IMR-90 (cell line): ENCODE measurements around the gene SLC9A3. TPM values are rescaled to one million over a fixed set of nuclear protein-coding genes. Genes with fewer than 3 reads are reported as not detected.

Source experiments
- ATAC-seq: fragments of 200-7000 bp; cut with Tn5 transposase; 2 replicates; pipeline ENCODE4 v1.9.1; 2020; ENCODE audit warnings: low read depth, mild to moderate bottlenecking, moderate library complexity
- BruUV-seq: library from RNA; stranded (reverse); fragments of 400-500 nt; replicated peaks from 2 replicates; lab custom pipeline; 2021; lab: Mats Ljungman, UMichigan
- CTCF ChIA-PET: fragments of 300-600 bp; formaldehyde crosslinking; extraction: SDS; loops from one replicate; lab custom pipeline; 2021; ENCODE audit warnings: antibody characterized with exemption; lab: Yijun Ruan, JAX
- POLR2A ChIA-PET: fragments of 300-600 bp; sonication (Branson Sonifier 250); formaldehyde crosslinking; loops from one replicate; lab custom pipeline; 2022; ENCODE audit warnings: antibody characterized with exemption; ENCODE audit not compliant: unreplicated experiment; lab: Charles Lee
- DNase-seq: peaks from one replicate; pipeline ENCODE4 v3.0.0; 2013
- H2AFZ ChIP-seq: replicated peaks from 2 replicates; pipeline ENCODE3; 2013; ENCODE audit warnings: low read length, mild to moderate bottlenecking; ENCODE audit not compliant: poor library complexity
- H2AK5ac ChIP-seq: 2 replicates; pipeline ENCODE4 v1.6.1; 2013; ENCODE audit warnings: low read depth, low read length, inconsistent platforms
- H2AK9ac ChIP-seq: replicated peaks from 2 replicates; pipeline ENCODE3; 2013; ENCODE audit warnings: mild to moderate bottlenecking, low read depth, low read length, moderate library complexity; ENCODE audit not compliant: poor library complexity
- H2BK120ac ChIP-seq: 2 replicates; pipeline ENCODE4 v1.6.1; 2013; ENCODE audit warnings: low read depth, low read length, inconsistent platforms
- H2BK15ac ChIP-seq: 3 replicates; pipeline ENCODE4 v1.6.1; 2013; ENCODE audit warnings: low read depth, low read length, inconsistent platforms
- H2BK20ac ChIP-seq: 2 replicates; pipeline ENCODE4 v1.6.1; 2013; ENCODE audit warnings: low read depth, mild to moderate bottlenecking, inconsistent platforms, low read length, moderate library complexity
- H2BK5ac ChIP-seq: 2 replicates; pipeline ENCODE4 v1.6.1; 2013; ENCODE audit warnings: mild to moderate bottlenecking, low read depth, low read length, inconsistent platforms; ENCODE audit not compliant: poor library complexity, severe bottlenecking
- H3K14ac ChIP-seq: replicated peaks from 2 replicates; pipeline ENCODE4 v1.6.1; 2013; ENCODE audit warnings: low read depth, low read length, inconsistent platforms
- H3K18ac ChIP-seq: 2 replicates; pipeline ENCODE4 v1.6.1; 2013; ENCODE audit warnings: low read depth, low read length, control low read depth
- H3K23ac ChIP-seq: 2 replicates; pipeline ENCODE4 v1.6.1; 2013; ENCODE audit warnings: low read depth, low read length, inconsistent platforms
- H3K27ac ChIP-seq: 2 replicates; pipeline ENCODE4 v1.5.1; 2013; ENCODE audit warnings: mild to moderate bottlenecking, control low read depth, low read length; ENCODE audit not compliant: insufficient read depth
- H3K27me3 ChIP-seq: 2 replicates; pipeline ENCODE4 v1.6.1; 2013; ENCODE audit warnings: low read length; ENCODE audit not compliant: control insufficient read depth, insufficient read depth
- H3K36me3 ChIP-seq: 2 replicates; pipeline ENCODE4 v1.6.1; 2013; ENCODE audit warnings: low read length, mixed read lengths; ENCODE audit not compliant: control insufficient read depth, insufficient read depth
- H3K4ac ChIP-seq: 2 replicates; pipeline ENCODE4 v1.6.1; 2013; ENCODE audit warnings: low read depth, low read length, inconsistent platforms
- H3K4me1 ChIP-seq: 2 replicates; pipeline ENCODE4 v1.6.1; 2013; ENCODE audit warnings: low read length, mixed read lengths; ENCODE audit not compliant: control insufficient read depth, insufficient read depth
- H3K4me2 ChIP-seq: 2 replicates; pipeline ENCODE4 v1.6.1; 2013; ENCODE audit warnings: low read depth, mild to moderate bottlenecking, control low read depth, low read length, moderate library complexity
- H3K4me3 ChIP-seq: 2 replicates; pipeline ENCODE4 v1.5.1; 2013; ENCODE audit warnings: low read depth, mild to moderate bottlenecking, control low read depth, low read length, moderate library complexity; ENCODE audit not compliant: insufficient read depth
- H3K56ac ChIP-seq: 2 replicates; pipeline ENCODE4 v1.6.1; 2013; ENCODE audit warnings: low read length, inconsistent platforms; ENCODE audit not compliant: insufficient read depth; ENCODE audit errors: extremely low read depth
- H3K79me1 ChIP-seq, 2 experiments: 2 replicates each; pipeline ENCODE4 v1.6.1; 2013; ENCODE audit warnings: low read length in 2 of 2, inconsistent platforms in 1 of 2, low read depth in 1 of 2
- H3K9ac ChIP-seq: 2 replicates; pipeline ENCODE4 v1.6.1; 2013; ENCODE audit warnings: low read depth, low read length, control low read depth
- H3K9me1 ChIP-seq: 2 replicates; pipeline ENCODE4 v1.6.1; 2013; ENCODE audit warnings: low read length, inconsistent platforms; ENCODE audit not compliant: insufficient read depth
- H3K9me3 ChIP-seq: 2 replicates; pipeline ENCODE4 v1.6.1; 2013; ENCODE audit warnings: low read length; ENCODE audit not compliant: control insufficient read depth, insufficient read depth
- H4K20me1 ChIP-seq: 2 replicates; pipeline ENCODE4 v1.6.1; 2013; ENCODE audit warnings: low read length, inconsistent platforms; ENCODE audit not compliant: insufficient read depth
- H4K5ac ChIP-seq: 2 replicates; pipeline ENCODE4 v1.6.1; 2013; ENCODE audit warnings: mild to moderate bottlenecking, low read depth, low read length, control low read depth
- H4K8ac ChIP-seq, 2 experiments: 2 replicates each; pipeline ENCODE4 v1.6.1; 2013; ENCODE audit warnings: low read depth in 2 of 2, low read length in 2 of 2, control low read depth in 1 of 2, inconsistent platforms in 1 of 2
- H4K91ac ChIP-seq: 2 replicates; pipeline ENCODE4 v1.6.1; 2013; ENCODE audit warnings: low read depth, low read length, inconsistent platforms; ENCODE audit not compliant: insufficient read depth
- BHLHE40 ChIP-seq: fragments of 150-350 bp; IDR thresholded peaks from 2 replicates; pipeline ENCODE4 v1.6.1; 2016; ENCODE audit warnings: mild to moderate bottlenecking, low read depth, low read length
- CEBPB ChIP-seq: IDR thresholded peaks from 2 replicates; pipeline ENCODE4 v1.6.1; 2012; ENCODE audit warnings: low read depth, low read length, improper control_type of control experiment
- CHD1 ChIP-seq: IDR thresholded peaks from 2 replicates; pipeline ENCODE4 v1.6.1; 2012; ENCODE audit warnings: low read depth, low read length, improper control_type of control experiment
- CTCF ChIP-seq: conservative IDR thresholded peaks from 2 replicates; pipeline ENCODE4 v1.5.1; 2012; ENCODE audit warnings: mild to moderate bottlenecking, low read depth, low read length, improper control_type of control experiment
- ELK1 ChIP-seq: fragments of 150-350 bp; IDR thresholded peaks from 2 replicates; pipeline ENCODE4 v1.6.1; 2016; ENCODE audit warnings: low read depth, mild to moderate bottlenecking, low read length, moderate library complexity, borderline replicate concordance
- FOS ChIP-seq: fragments of 150-350 bp; IDR thresholded peaks from 2 replicates; pipeline ENCODE4 v1.6.1; 2016; ENCODE audit warnings: low read depth, low read length
- MAFK ChIP-seq: IDR thresholded peaks from 2 replicates; pipeline ENCODE4 v1.6.1; 2012; ENCODE audit warnings: low read depth, low read length, improper control_type of control experiment
- MXI1 ChIP-seq: IDR thresholded peaks from 2 replicates; pipeline ENCODE4 v1.6.1; 2012; ENCODE audit warnings: low read depth, mild to moderate bottlenecking, low read length, moderate library complexity, borderline replicate concordance
- NFE2L2 ChIP-seq: fragments of 150-350 bp; IDR thresholded peaks from 2 replicates; pipeline ENCODE4 v1.6.1; 2016; ENCODE audit warnings: low read depth, mild to moderate bottlenecking, low read length
- POLR2A ChIP-seq: IDR thresholded peaks from 2 replicates; pipeline ENCODE4 v1.6.1; 2012; ENCODE audit warnings: mild to moderate bottlenecking, low read depth, low read length
- RAD21 ChIP-seq: IDR thresholded peaks from 2 replicates; pipeline ENCODE4 v1.6.1; 2012; ENCODE audit warnings: low read length, improper control_type of control experiment
- RCOR1 ChIP-seq: IDR thresholded peaks from 2 replicates; pipeline ENCODE4 v1.6.1; 2012; ENCODE audit warnings: mild to moderate bottlenecking, low read length, improper control_type of control experiment; ENCODE audit not compliant: insufficient replicate concordance
- RFX5 ChIP-seq: IDR thresholded peaks from 2 replicates; pipeline ENCODE4 v1.8.0; 2012; ENCODE audit warnings: low read depth, mild to moderate bottlenecking, low read length, moderate library complexity
- SMC3 ChIP-seq: fragments of 150-350 bp; IDR thresholded peaks from 2 replicates; pipeline ENCODE4 v1.6.1; 2016; ENCODE audit warnings: low read depth, mild to moderate bottlenecking, antibody characterized with exemption, low read length, moderate library complexity
- WGBS, 2 experiments: methylation state at CpG; one replicate each; pipeline versions ENCODE4 v1.1.5 to v1.1.7; 2013; ENCODE audit warnings: missing lambda C conversion rate in 2 of 2; ENCODE audit not compliant: insufficient read length in 1 of 2; ENCODE audit errors: extremely low coverage in 2 of 2; 5-methylcytosine and 5-hydroxymethylcytosine counted together
- dilution Hi-C: fragments of 300-500 bp; cut with HindIII; formaldehyde crosslinking; loops from one replicate; pipeline ENCODE4 v1.14.3; 2018; ENCODE audit warnings: low sequenced_read_pairs; ENCODE audit not compliant: unreplicated experiment
- in situ Hi-C: fragments of 300-500 bp; cut with MboI; formaldehyde crosslinking; loops from 3 replicates; pipeline ENCODE4 v1.14.3; 2019; ENCODE audit warnings: low sequenced_read_pairs, inconsistent platforms, mixed read lengths
- intact Hi-C: fragments of 100-400 bp; cut with micrococcal nuclease; formaldehyde crosslinking; loops from 2 replicates; pipeline ENCODE4 v1.10.0; 2022
- polyA plus RNA-seq, 3 experiments: library from polyadenylated mRNA; depleted of rRNA; stranded (reverse); fragments of >200 nt; gene quantifications; 2 replicates each; pipeline ENCODE4 v1.2.3, GENCODE V29; 2012; ENCODE audit warnings: low replicate concordance in 1 of 3
- total RNA-seq: library from RNA; depleted of rRNA; stranded (reverse); fragments of >200 nt; gene quantifications from 2 replicates; pipeline ENCODE4 v1.2.3, GENCODE V29; 2012
- TF ChIP-seq, protein P1 (sequence below): fragments of 150-350 bp; IDR thresholded peaks from 2 replicates; pipeline ENCODE4 v1.6.1; 2017; ENCODE audit warnings: mild to moderate bottlenecking, antibody characterized with exemption, low read length, low read depth

Gene SLC9A3
- total and polyA plus RNA-seq, 2 of the 4 experiments (the other 2 are of a cell fraction): 0.72 to 1.5 TPM

DNA sequence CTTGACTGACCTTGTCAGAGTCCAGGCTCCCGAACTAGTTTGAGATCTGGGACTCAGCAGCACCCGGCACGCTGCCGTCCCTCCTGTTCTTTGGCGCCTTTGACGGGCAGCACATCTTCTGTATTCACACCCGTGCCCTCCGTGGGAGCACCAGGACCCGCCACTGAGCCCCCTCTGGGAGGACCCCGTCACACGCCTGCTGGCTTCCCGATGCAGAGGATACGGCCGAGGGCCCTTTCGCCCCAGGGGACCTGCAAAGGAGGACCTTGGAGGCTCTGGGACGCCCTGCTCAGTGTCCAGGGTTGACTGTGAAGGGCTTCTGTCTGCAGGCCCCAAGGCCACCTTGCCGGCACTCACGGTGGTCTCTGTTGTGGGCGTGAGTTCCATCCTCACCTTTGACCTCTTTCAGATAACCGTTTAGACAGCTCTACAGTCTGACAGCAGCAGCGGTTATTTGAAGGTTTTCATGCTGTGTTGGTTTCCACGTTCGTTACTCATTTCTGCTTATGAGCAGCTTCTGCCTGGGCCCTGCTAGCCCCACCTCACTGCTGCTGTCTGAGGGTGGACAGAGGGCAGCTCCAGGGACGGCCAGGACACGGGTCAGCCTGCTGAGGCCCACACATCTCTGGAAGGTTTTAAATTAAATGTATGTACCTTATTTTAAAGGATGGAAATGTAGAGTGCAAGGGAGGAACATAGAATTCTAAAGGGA is 93.9 kb downstream of the SLC9A3 start:
- no TSS peak for BruUV-seq
- Histone ChIP-seq H2BK120ac (peak overlapping the region; percentile 78), H3K9me1 (peaks cover 9% of the 10 kb centered on the region; the same call in 1 of the 2 replicates), H3K79me1 (peaks cover 4 to 34% of the 10 kb centered on the region in 2 experiments), H2BK5ac (no peak overlapping the region), H4K20me1 (no peaks in the 10 kb centered on the region), H3K14ac (no peak overlapping the region), H4K5ac (no peak overlapping the region), H3K56ac (no peak overlapping the region), H3K23ac (no peak overlapping the region), H3K4ac (peak overlapping the region; percentile 60), H3K27ac (no peak overlapping the region), H2BK20ac (peak overlapping the region; percentile 38), H3K9ac (no peak overlapping the region), H2AK9ac (peak overlapping the region; percentile 58), H3K27me3 (no peaks in the 10 kb centered on the region), H3K18ac (no peak overlapping the region), H3K9me3 (no peaks in the 10 kb centered on the region), H3K4me1 (peaks cover 10% of the 10 kb centered on the region), H4K91ac (peak overlapping the region; percentile 40; the same call in 1 of the 2 replicates), H2BK15ac (no peak overlapping the region), H2AFZ (peak overlapping the region; percentile 0), H3K4me3 (no peak overlapping the region), H3K36me3 (peaks cover 63% of the 10 kb centered on the region), H4K8ac (peak overlapping the region in 1 of 2 experiments; percentile 40; a peak in 1 of 4 replicates), H3K4me2 (no peak overlapping the region), H2AK5ac (peak overlapping the region; percentile 54; the same call in 1 of the 2 replicates)
- ChIA-PET POLR2A (no interaction called here), CTCF (interaction anchor here (1.0 kb wide), 1 partner anchor 93 kb away, joined by 3 read pairs; no protein-coding TSS in a partner anchor)
- DNase-seq: no peak
- no peak for ATAC-seq
- in situ Hi-C loops: no loop called here
- intact Hi-C loops: loop anchor here (2.0 kb wide), 1 partner anchor 108 kb away; no protein-coding TSS in a partner anchor
- 87% methylated on average over 8 of the region's 25 CpGs; no CpG with 5 or more reads in 1 of the 2 experiments for WGBS, 2 experiments
- dilution Hi-C loops: no loop called here
- TF ChIP-seq RAD21 (no peak), RFX5 (no peak), CHD1 (no peak), CTCF (no peak), BHLHE40 (no peak), MXI1 (no peak), MAFK (no peak), POLR2A (no peak), RCOR1 (no peak), FOS (no peak), SMC3 (no peak), CEBPB (no peak), NFE2L2 (no peak), ELK1 (no peak)
- TF ChIP-seq, protein P1, sequence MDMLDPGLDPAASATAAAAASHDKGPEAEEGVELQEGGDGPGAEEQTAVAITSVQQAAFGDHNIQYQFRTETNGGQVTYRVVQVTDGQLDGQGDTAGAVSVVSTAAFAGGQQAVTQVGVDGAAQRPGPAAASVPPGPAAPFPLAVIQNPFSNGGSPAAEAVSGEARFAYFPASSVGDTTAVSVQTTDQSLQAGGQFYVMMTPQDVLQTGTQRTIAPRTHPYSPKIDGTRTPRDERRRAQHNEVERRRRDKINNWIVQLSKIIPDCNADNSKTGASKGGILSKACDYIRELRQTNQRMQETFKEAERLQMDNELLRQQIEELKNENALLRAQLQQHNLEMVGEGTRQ: no peak
